Activated B cell treated with CpG ODN at 0.5 μM for 24 hours (primary cell): Measurements from ENCODE around the gene GIMAP8. TPM values are rescaled to one million over a fixed set of nuclear protein-coding genes. Genes with fewer than 3 reads are reported as not detected.
"Not testable (repeated sequence)": the region's sequence is repeated elsewhere in the genome, so short reads cannot be mapped to it uniquely, and the experiment has no call there.

Experiments
- ATAC-seq: fragments of 200-7000 bp; cut with Tn5 transposase; one replicate; pipeline ENCODE4 v1.10.0; 2021; ENCODE audit warnings: low read depth, mild to moderate bottlenecking, moderate library complexity
- CTCF ChIA-PET: fragments of 350-600 bp; sonication (Branson Sonifier 250); formaldehyde crosslinking; loops from one replicate; lab custom pipeline; 2021; ENCODE audit warnings: antibody characterized with exemption; lab: Charles Lee
- POLR2A ChIA-PET: fragments of 350-600 bp; sonication (Branson Sonifier 250); formaldehyde crosslinking; loops from one replicate; lab custom pipeline; 2021; ENCODE audit warnings: antibody characterized with exemption; lab: Charles Lee
- DNase-seq: peaks from one replicate; pipeline ENCODE4 v3.0.0; 2022
- H3K27ac Mint-ChIP-seq: one replicate; pipeline ENCODE4 v1.8.0; 2020; ENCODE audit warnings: mixed read lengths
- H3K27me3 Mint-ChIP-seq: one replicate; pipeline ENCODE4 v1.8.0; 2021; ENCODE audit warnings: mixed read lengths
- H3K36me3 Mint-ChIP-seq: one replicate; pipeline ENCODE4 v1.8.0; 2021; ENCODE audit warnings: low read depth, mixed read lengths
- H3K4me1 Mint-ChIP-seq: one replicate; pipeline ENCODE4 v1.8.0; 2021; ENCODE audit warnings: mixed read lengths
- H3K4me3 Mint-ChIP-seq: one replicate; pipeline ENCODE4 v1.8.0; 2020; ENCODE audit warnings: mild to moderate bottlenecking, mixed read lengths
- H3K9me3 Mint-ChIP-seq: one replicate; pipeline ENCODE4 v1.8.0; 2020; ENCODE audit warnings: mixed read lengths
- intact Hi-C: fragments of 100-400 bp; cut with micrococcal nuclease; formaldehyde crosslinking; loops from one replicate; pipeline ENCODE4 v1.15.1; 2024
- total RNA-seq: library from RNA; stranded (reverse); gene quantifications from 2 replicates; pipeline ENCODE4 v1.2.3, GENCODE V29; 2022
- TF ChIP-seq, protein P1 (sequence below): fragments of 200-600 bp; IDR thresholded peaks from one replicate; pipeline ENCODE4 v1.8.0; 2022; ENCODE audit warnings: antibody characterized with exemption, mild to moderate bottlenecking

GIMAP8 gene
- total RNA-seq, 1 donor from 2014 or later = not detected

- POLR2A ChIA-PET = no interaction called here
- no peak overlapping the region for H3K27ac Mint-ChIP-seq
- H3K27me3 Mint-ChIP-seq = peaks cover 10% of the 10 kb centered on the region
- CTCF ChIA-PET = no interaction called here
- H3K4me1 Mint-ChIP-seq = peaks cover 17% of the 10 kb centered on the region
- intact Hi-C loops = no loop called here
- no peaks in the 10 kb centered on the region for H3K9me3 Mint-ChIP-seq
- no peak overlapping the region for H3K4me3 Mint-ChIP-seq
- TF ChIP-seq, protein P1, sequence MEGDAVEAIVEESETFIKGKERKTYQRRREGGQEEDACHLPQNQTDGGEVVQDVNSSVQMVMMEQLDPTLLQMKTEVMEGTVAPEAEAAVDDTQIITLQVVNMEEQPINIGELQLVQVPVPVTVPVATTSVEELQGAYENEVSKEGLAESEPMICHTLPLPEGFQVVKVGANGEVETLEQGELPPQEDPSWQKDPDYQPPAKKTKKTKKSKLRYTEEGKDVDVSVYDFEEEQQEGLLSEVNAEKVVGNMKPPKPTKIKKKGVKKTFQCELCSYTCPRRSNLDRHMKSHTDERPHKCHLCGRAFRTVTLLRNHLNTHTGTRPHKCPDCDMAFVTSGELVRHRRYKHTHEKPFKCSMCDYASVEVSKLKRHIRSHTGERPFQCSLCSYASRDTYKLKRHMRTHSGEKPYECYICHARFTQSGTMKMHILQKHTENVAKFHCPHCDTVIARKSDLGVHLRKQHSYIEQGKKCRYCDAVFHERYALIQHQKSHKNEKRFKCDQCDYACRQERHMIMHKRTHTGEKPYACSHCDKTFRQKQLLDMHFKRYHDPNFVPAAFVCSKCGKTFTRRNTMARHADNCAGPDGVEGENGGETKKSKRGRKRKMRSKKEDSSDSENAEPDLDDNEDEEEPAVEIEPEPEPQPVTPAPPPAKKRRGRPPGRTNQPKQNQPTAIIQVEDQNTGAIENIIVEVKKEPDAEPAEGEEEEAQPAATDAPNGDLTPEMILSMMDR = no peak
- no peaks in the 10 kb centered on the region for H3K36me3 Mint-ChIP-seq
- DNase-seq = no peak
- ATAC-seq = no peak
Measured at GRCh38 chr7:150481922-150482321, 31.5 kb downstream of the GIMAP8 start.

DNA sequence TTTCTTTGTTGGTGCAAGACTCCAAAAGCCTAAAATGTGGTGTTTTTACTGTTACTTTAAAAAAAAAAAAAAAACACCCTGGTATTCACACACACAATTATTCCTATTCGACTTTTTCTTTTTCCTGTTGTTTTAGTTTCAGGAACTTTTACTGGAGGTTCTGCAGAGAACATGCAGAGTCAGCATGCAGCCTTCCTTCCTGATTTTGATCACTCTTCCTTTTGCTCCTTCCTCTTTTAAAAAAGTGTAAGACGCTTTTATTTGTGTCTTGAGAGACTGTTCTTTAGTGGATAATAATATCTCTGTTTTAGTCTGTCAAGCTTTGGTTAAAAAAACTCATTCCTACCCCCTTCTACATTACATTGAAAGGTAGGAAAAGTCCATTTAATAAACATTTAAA lies 33.1 kb downstream of the GIMAP8 start:
- DNase-seq, ATAC-seq, H3K9me3 Mint-ChIP-seq, H3K27me3 Mint-ChIP-seq, intact Hi-C loops, H3K4me3 Mint-ChIP-seq, H3K27ac Mint-ChIP-seq, CTCF ChIA-PET, H3K36me3 Mint-ChIP-seq: not testable (repeated sequence)
- peaks cover 17% of the 10 kb centered on the region for H3K4me1 Mint-ChIP-seq
- POLR2A ChIA-PET = interaction anchor here (0.6 kb wide), 1 partner anchor 117 kb away, joined by 4 read pairs; no protein-coding TSS in a partner anchor

DNA sequence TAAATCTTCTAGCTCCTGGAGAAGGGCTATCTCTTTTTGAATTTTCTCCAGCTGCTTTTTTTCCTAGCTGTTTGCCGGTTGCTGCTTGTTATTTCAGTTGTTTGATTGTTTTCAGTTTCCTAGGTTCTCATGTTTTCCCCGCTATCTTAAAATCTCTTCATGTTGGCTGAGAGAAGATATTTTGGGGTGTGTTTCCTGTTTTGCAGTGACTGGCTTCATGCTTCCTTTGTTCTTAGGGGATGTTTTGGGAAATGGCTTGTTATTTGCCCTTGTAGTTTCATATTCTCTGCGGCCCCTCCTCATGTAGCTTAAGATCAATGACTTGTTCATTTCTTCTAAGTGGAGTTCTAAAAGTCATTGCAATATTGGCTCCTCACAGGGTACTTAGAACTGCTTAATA lies 33.6 kb downstream of the GIMAP8 start:
- H3K27me3 Mint-ChIP-seq, intact Hi-C loops, H3K36me3 Mint-ChIP-seq, POLR2A ChIA-PET, H3K4me3 Mint-ChIP-seq, ATAC-seq, H3K9me3 Mint-ChIP-seq, H3K27ac Mint-ChIP-seq, CTCF ChIA-PET, DNase-seq: not testable (repeated sequence)
- peaks cover 17% of the 10 kb centered on the region for H3K4me1 Mint-ChIP-seq

DNA sequence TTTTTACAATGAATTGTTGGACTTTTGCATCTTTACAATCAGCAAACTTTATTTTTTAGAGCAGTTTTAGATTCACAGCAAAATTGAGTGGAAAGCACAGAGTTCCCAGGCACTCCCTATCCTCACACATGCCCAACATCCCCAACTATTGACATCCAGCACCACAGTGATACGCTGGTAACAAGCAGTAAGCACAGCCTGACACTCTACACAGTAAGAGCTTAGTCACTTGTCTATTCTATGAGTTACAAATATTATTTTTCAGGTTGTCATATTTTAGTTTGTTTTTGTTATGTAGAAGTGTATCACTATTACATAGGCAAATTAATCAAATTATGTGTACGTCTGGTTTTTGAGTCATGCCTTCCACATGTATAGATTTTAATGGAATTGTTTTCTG lies 37.2 kb downstream of the GIMAP8 start:
- H3K4me1 Mint-ChIP-seq = peaks cover 12% of the 10 kb centered on the region
- ChIA-PET CTCF (no interaction called here), POLR2A (no interaction called here)
- H3K4me3 Mint-ChIP-seq = no peak overlapping the region
- intact Hi-C loops = no loop called here
- peaks cover 6% of the 10 kb centered on the region for H3K27me3 Mint-ChIP-seq
- TF ChIP-seq, protein P1 = no peak
- H3K27ac Mint-ChIP-seq = no peak overlapping the region
- no peaks in the 10 kb centered on the region for H3K36me3 Mint-ChIP-seq
- H3K9me3 Mint-ChIP-seq = no peaks in the 10 kb centered on the region
- ATAC-seq = no peak
- DNase-seq = no peak

- ATAC-seq (no peak), DNase-seq (no peak)
- CTCF ChIA-PET = no interaction called here
- H3K4me3 Mint-ChIP-seq = no peak overlapping the region
- H3K27me3 Mint-ChIP-seq = peaks cover 3% of the 10 kb centered on the region
- intact Hi-C loops = no loop called here
- no peaks in the 10 kb centered on the region for H3K4me1 Mint-ChIP-seq
- no peaks in the 10 kb centered on the region for H3K36me3 Mint-ChIP-seq
- TF ChIP-seq, protein P1 = no peak
- H3K27ac Mint-ChIP-seq = no peak overlapping the region
- POLR2A ChIA-PET = no interaction called here
- H3K9me3 Mint-ChIP-seq = no peaks in the 10 kb centered on the region
Measured at GRCh38 chr7:150489782-150490181, 39.4 kb downstream of the GIMAP8 start.

DNA sequence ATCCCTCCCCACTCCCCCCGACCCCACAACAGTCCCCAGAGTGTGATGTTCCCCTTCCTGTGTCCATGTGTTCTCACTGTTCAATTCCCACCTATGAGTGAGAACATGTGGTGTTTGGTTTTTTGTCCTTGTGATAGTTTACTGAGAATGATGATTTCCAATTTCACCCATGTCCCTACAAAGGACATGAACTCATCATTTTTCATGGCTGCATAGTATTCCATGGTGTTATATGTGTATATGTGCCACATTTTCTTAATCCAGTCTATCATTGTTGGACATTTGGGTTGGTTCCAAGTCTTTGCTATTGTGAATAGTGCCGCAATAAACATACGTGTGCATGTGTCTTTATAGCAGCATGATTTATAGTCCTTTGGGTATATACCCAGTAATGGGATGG lies 43.0 kb downstream of the GIMAP8 start:
- intact Hi-C loops, H3K9me3 Mint-ChIP-seq, H3K27me3 Mint-ChIP-seq, H3K36me3 Mint-ChIP-seq, CTCF ChIA-PET, H3K27ac Mint-ChIP-seq, ATAC-seq, DNase-seq, POLR2A ChIA-PET, H3K4me1 Mint-ChIP-seq, H3K4me3 Mint-ChIP-seq: not testable (repeated sequence)

DNA sequence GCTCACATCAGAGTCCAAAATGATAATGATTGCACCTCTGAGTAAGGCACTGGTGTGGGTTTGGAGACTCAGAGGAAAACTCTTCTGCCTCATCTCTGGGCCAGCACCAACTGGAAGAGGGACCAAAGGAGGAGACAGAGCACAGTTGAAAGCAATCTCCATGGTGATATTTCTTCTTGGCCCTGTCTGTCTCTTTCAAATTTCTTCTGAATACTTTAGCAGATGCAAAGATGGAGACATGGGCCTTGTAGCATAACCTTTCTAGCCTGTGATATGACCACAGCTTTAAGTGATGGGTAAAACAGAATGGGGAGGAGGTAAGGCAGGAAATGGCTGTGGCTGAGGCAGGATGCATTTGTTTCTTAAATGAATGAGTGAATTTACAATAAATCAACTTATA lies 52.1 kb downstream of the GIMAP8 start:
- H3K9me3 Mint-ChIP-seq = peaks cover 9% of the 10 kb centered on the region
- CTCF ChIA-PET = no interaction called here

More for the DNA sequence above, 52.1 kb downstream of the GIMAP8 start:
- H3K4me3 Mint-ChIP-seq = no peak overlapping the region
- H3K4me1 Mint-ChIP-seq = no peaks in the 10 kb centered on the region
- no peak overlapping the region for H3K27ac Mint-ChIP-seq
- intact Hi-C loops = no loop called here
- no peak for DNase-seq
- peaks cover 6% of the 10 kb centered on the region for H3K27me3 Mint-ChIP-seq
- no peaks in the 10 kb centered on the region for H3K36me3 Mint-ChIP-seq
- POLR2A ChIA-PET = no interaction called here
- no peak for ATAC-seq
- TF ChIP-seq, protein P1 = no peak
